GM19438 (cell line): Measurements from ENCODE around the gene GRWD1.
A peak's percentile ranks its signal among the peaks of the same experiment; 100 is the strongest.

Experiments used
- ATAC-seq: cut with Tn5 transposase; IDR thresholded peaks from one replicate; pipeline ENCODE4 v1.9.1; 2021; ENCODE audit warnings: low read depth; ENCODE audit not compliant: unreplicated experiment

Gene GRWD1

GRCh38 chr19:48445606-48446481, at the start of gene GRWD1:
Gene GRWD1 (plus strand): TSS chr19:48445983. CDS start chr19:48446006, 23 bp downstream.
- ATAC-seq = peak; percentile 78

GRCh38 chr19:48396016-48396823, 49.6 kb upstream of the GRWD1 start:
- no peak for ATAC-seq

- ATAC-seq = no peak
These were observed 49.0 kb upstream of the GRWD1 start for GRCh38 chr19:48396824-48397176.

- no peak for ATAC-seq
These were observed 48.3 kb upstream of the GRWD1 start for GRCh38 chr19:48397263-48398101.

- no peak for ATAC-seq
These were observed 47.7 kb upstream of the GRWD1 start for GRCh38 chr19:48398102-48398374.

GRCh38 chr19:48398375-48399235, 47.2 kb upstream of the GRWD1 start:
- no peak for ATAC-seq

GRCh38 chr19:48400018-48400742, 45.6 kb upstream of the GRWD1 start:
- no peak for ATAC-seq

GRCh38 chr19:48401287-48401686, 44.5 kb upstream of the GRWD1 start:
- ATAC-seq = no peak

- no peak for ATAC-seq
These were observed 42.2 kb upstream of the GRWD1 start for GRCh38 chr19:48403606-48404005.

GRCh38 chr19:48405010-48405659, 40.6 kb upstream of the GRWD1 start:
- ATAC-seq = no peak

- ATAC-seq = no peak
These were observed 39.9 kb upstream of the GRWD1 start for GRCh38 chr19:48405850-48406249.

GRCh38 chr19:48413879-48414587, 31.8 kb upstream of the GRWD1 start:
- no peak for ATAC-seq

GRCh38 chr19:48415395-48415794, 30.4 kb upstream of the GRWD1 start:
- no peak for ATAC-seq

- no peak for ATAC-seq
These were observed 30.0 kb upstream of the GRWD1 start for GRCh38 chr19:48415806-48416221.

- no peak for ATAC-seq
These were observed 28.4 kb upstream of the GRWD1 start for GRCh38 chr19:48417421-48417820.

- no peak for ATAC-seq
These were observed 27.3 kb upstream of the GRWD1 start for GRCh38 chr19:48418317-48419064.

- no peak for ATAC-seq
These were observed 26.4 kb upstream of the GRWD1 start for GRCh38 chr19:48419158-48419920.
